RWPE2 (cell line): ENCODE data around the gene LCN6.

ENCODE experiments used
- ATAC-seq: fragments of 200-7000 bp; cut with Tn5 transposase; 3 replicates; pipeline ENCODE4 v1.9.1; 2021; ENCODE audit warnings: low read depth
- DNase-seq: peaks from one replicate; pipeline ENCODE4 v3.0.0-alpha.2; 2020; ENCODE audit warnings: low spot score
- H3K27ac ChIP-seq: fragments of 450-650 bp; 2 replicates; pipeline ENCODE4 v1.5.1; 2017; ENCODE audit warnings: mild to moderate bottlenecking; ENCODE audit not compliant: poor library complexity, severe bottlenecking
- H3K27me3 ChIP-seq: fragments of 250-450 bp; sonication (Bioruptor Pico); 2 replicates; pipeline ENCODE4 v1.5.1; 2021; ENCODE audit warnings: mild to moderate bottlenecking, moderate library complexity; ENCODE audit not compliant: insufficient read depth, poor library complexity, severe bottlenecking
- H3K36me3 ChIP-seq: fragments of 250-450 bp; sonication (Bioruptor Pico); 2 replicates; pipeline ENCODE4 v1.5.1; 2020; ENCODE audit warnings: low read depth, mild to moderate bottlenecking, moderate library complexity
- H3K4me1 ChIP-seq: fragments of 250-450 bp; sonication (Bioruptor Pico); 2 replicates; pipeline ENCODE4 v1.5.1; 2021; ENCODE audit warnings: mild to moderate bottlenecking, moderate library complexity; ENCODE audit not compliant: insufficient read depth, poor library complexity, severe bottlenecking
- H3K4me3 ChIP-seq: fragments of 250-450 bp; sonication (Bioruptor Pico); 2 replicates; pipeline ENCODE4 v1.5.1; 2021; ENCODE audit warnings: mild to moderate bottlenecking, moderate library complexity; ENCODE audit not compliant: severe bottlenecking
- H3K9me3 ChIP-seq: fragments of 250-450 bp; sonication (Bioruptor Pico); 2 replicates; pipeline ENCODE4 v1.5.1; 2021; ENCODE audit warnings: mild to moderate bottlenecking, moderate library complexity; ENCODE audit not compliant: severe bottlenecking
- CTCF ChIP-seq: fragments of 450-650 bp; IDR thresholded peaks from one replicate; pipeline ENCODE4 v1.5.1; 2017; ENCODE audit warnings: mild to moderate bottlenecking, moderate library complexity; ENCODE audit not compliant: poor library complexity, severe bottlenecking

The LCN6 gene

GRCh38 chr9:136742591-136743391 lies 5.5 kb downstream of the LCN6 start, which contains the start of gene LCN10:
LCN10 (minus strand) TSS chr9:136742940; CDS start chr9:136742903, 37 bp downstream.
- no peaks in the 10 kb centered on the region for H3K4me1 ChIP-seq
- H3K9me3 ChIP-seq = no peaks in the 10 kb centered on the region
- DNase-seq (no peak), ATAC-seq (peak; percentile 44; the same call in 2 of the 3 replicates)
- peaks cover 55% of the 10 kb centered on the region for H3K27me3 ChIP-seq
- TF ChIP-seq CTCF = peak; percentile 21
- H3K4me3 ChIP-seq = no peak within 1 kb of the TSS
- H3K27ac ChIP-seq = no peak within 1 kb of the TSS
- no peaks in the 10 kb centered on the region for H3K36me3 ChIP-seq

GRCh38 chr9:136741883-136742571 lies 6.3 kb downstream of the LCN6 start:
- peak; percentile 6; the same call in 1 of the 3 replicates for ATAC-seq
- Histone ChIP-seq H3K36me3 (no peaks in the 10 kb centered on the region), H3K27me3 (peaks cover 55% of the 10 kb centered on the region), H3K27ac (no peak overlapping the region), H3K4me1 (no peaks in the 10 kb centered on the region), H3K4me3 (no peak overlapping the region), H3K9me3 (no peaks in the 10 kb centered on the region)
- no peak for DNase-seq
- TF ChIP-seq CTCF = no peak

GRCh38 chr9:136740971-136741882 lies 7.1 kb downstream of the LCN6 start:
- Histone ChIP-seq H3K36me3 (no peaks in the 10 kb centered on the region), H3K4me3 (no peak overlapping the region), H3K4me1 (no peaks in the 10 kb centered on the region), H3K27ac (no peak overlapping the region), H3K27me3 (peaks cover 55% of the 10 kb centered on the region), H3K9me3 (no peaks in the 10 kb centered on the region)
- ATAC-seq (no peak), DNase-seq (no peak)
- no peak for TF ChIP-seq CTCF

- Histone ChIP-seq H3K4me3 (no peak overlapping the region), H3K9me3 (no peaks in the 10 kb centered on the region), H3K27ac (no peak overlapping the region), H3K36me3 (no peaks in the 10 kb centered on the region), H3K27me3 (peaks cover 55% of the 10 kb centered on the region), H3K4me1 (no peaks in the 10 kb centered on the region)
- ATAC-seq = no peak
- TF ChIP-seq CTCF = no peak
- no peak for DNase-seq
Measured at GRCh38 chr9:136740491-136740890, 7.8 kb downstream of the LCN6 start.
